H1 (cell line): ENCODE data around the gene BCL2A1. TPM values are rescaled to one million over a fixed set of nuclear protein-coding genes. Genes with fewer than 3 reads are reported as not detected.

Experiments used
- FOSL1 ChIP-seq: IDR thresholded peaks from 2 replicates; pipeline ENCODE4 v1.6.1; 2011; ENCODE audit warnings: mild to moderate bottlenecking, low read depth, low read length, moderate library complexity; ENCODE audit not compliant: insufficient read depth
- HDAC6 ChIP-seq: IDR thresholded peaks from one replicate; pipeline ENCODE4 v1.7.1; 2012; ENCODE audit warnings: low read depth, mild to moderate bottlenecking, inconsistent platforms, low read length, moderate library complexity
- RAD21 ChIP-seq, 2 experiments: IDR thresholded peaks in 1 of 2; conservative IDR thresholded peaks in 1 of 2; 2 replicates each; pipeline ENCODE4 v1.6.1; 2011; ENCODE audit warnings: low read depth in 2 of 2, low read length in 2 of 2, improper control_type of control experiment in 1 of 2, inconsistent platforms in 1 of 2, mild to moderate bottlenecking in 1 of 2, moderate library complexity in 1 of 2
- SAP30 ChIP-seq: fragments of 300-600 bp; sonication (generic); IDR thresholded peaks from 2 replicates; pipeline ENCODE4 v1.7.1; 2012; ENCODE audit warnings: low read length, moderate library complexity, mild to moderate bottlenecking, inconsistent platforms; ENCODE audit not compliant: insufficient read depth, insufficient replicate concordance
- SP1 ChIP-seq: IDR thresholded peaks from 2 replicates; pipeline ENCODE4 v1.6.1; 2011; ENCODE audit warnings: low read depth, low read length
- polyA plus RNA-seq, 7 experiments: library from polyadenylated mRNA; depleted of rRNA in 3 of 7; stranded (reverse) in 5 of 7; unstranded in 2 of 7; fragments of >200 nt in 5 of 7; fragments of 200-250 nt in 2 of 7; gene quantifications; 1 replicate in 5 of 7; 2 replicates in 1 of 7; 4 replicates in 1 of 7; pipeline versions ENCODE4 v1.2.1 to v1.2.3, GENCODE V29; 2011 to 2013; ENCODE audit warnings: missing spikeins in 2 of 7, mixed read lengths in 2 of 7
- total RNA-seq: library from RNA; stranded (reverse); fragmentation: NEBNext Ultra II Directional; extraction: Animal tissue kit (Norgen Biotek cat#: 25700); gene quantifications from 2 replicates; pipeline ENCODE4 v1.2.1, GENCODE V29; 2021
- TF ChIP-seq, protein P1 (sequence below): IDR thresholded peaks from 2 replicates; pipeline ENCODE4 v1.6.1; 2011; ENCODE audit warnings: low read depth, mild to moderate bottlenecking, low read length; ENCODE audit not compliant: insufficient read depth

The BCL2A1 gene
- total and polyA plus RNA-seq, 2 of the 8 experiments (the other 6 are each of a cell fraction or from before 2014, with no cell fraction given), result not detected

DNA sequence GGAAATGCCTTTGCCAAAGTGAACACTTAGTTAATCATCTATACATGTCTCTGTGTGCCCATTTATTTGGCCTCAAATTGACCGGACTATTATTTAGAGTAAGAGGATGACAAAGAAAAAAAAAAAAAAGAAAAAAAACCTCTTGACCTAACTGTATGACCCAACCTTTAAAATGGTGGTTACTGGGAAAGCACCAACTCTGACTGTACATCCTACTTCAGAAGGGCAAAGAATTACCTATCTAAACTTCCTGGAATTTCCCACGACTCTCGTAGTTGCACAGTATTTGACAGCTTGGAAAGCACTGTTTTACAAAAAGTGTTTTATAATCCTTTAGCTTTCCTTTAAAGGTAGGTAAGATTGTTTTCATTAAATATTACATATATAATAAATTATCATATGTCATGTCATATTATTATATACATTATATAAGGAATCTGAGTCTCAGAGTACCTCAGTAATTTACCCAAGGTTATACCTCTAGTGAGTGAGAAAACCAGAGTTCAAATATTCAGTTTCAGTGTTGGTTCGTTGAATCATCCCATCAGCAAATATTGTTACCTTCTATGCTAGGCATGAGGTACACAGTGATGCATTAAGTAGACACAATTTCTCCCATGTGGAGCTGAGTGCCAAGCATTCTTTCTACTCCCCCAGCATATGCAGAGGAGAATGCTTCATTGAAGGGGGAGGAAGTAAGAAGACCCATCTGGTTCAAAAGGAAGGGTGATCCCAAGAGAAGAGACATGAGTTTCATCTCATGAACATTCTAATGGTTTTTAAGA is 5.0 kb downstream of the BCL2A1 start (continued):
- TF ChIP-seq HDAC6 (no peak), RAD21 (IDR thresholded peaks at IDR 0.05 in 1 of 2, conservative IDR thresholded peaks at IDR 0.05 in 1 of 2; ENCODE audit: low read depth in 2 of 2, low read length in 2 of 2) (no peak), FOSL1 (no peak), SAP30 (no peak), SP1 (no peak)
- TF ChIP-seq, protein P1, sequence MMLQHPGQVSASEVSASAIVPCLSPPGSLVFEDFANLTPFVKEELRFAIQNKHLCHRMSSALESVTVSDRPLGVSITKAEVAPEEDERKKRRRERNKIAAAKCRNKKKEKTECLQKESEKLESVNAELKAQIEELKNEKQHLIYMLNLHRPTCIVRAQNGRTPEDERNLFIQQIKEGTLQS, result no peak
